HCT116 (cell line): ENCODE results near the gene UMOD. TPM values are rescaled to one million over a fixed set of nuclear protein-coding genes. Genes with fewer than 3 reads are reported as not detected.
A peak's percentile ranks its signal among the peaks of the same experiment; 100 is the strongest.

Experiments
- ATAC-seq: fragments of 200-7000 bp; cut with Tn5 transposase; 2 replicates; pipeline ENCODE4 v1.9.1; 2020; ENCODE audit warnings: mild to moderate bottlenecking, moderate library complexity
- BruUV-seq: library from RNA; stranded (reverse); fragments of 400-500 nt; replicated peaks from 2 replicates; lab custom pipeline; 2021; lab: Mats Ljungman, UMichigan
- CTCF ChIA-PET: fragments of 300-600 bp; sonication (Branson Sonifier 250); formaldehyde crosslinking; loops from one replicate; lab custom pipeline; 2021; ENCODE audit warnings: antibody characterized with exemption; lab: Charles Lee
- POLR2A ChIA-PET: fragments of 300-600, 350-600 bp; sonication (Branson Sonifier 250); formaldehyde crosslinking; loops from one replicate; lab custom pipeline; 2021; ENCODE audit warnings: antibody characterized with exemption; lab: Charles Lee
- RAD21 ChIA-PET, 2 experiments: fragments of 300-600 bp; sonication (Branson Sonifier 250); formaldehyde crosslinking; loops; one replicate each; lab custom pipeline; 2023; ENCODE audit warnings: low total read pairs in 2 of 2; ENCODE audit not compliant: uncharacterized antibody in 2 of 2, unreplicated experiment in 2 of 2, low non-redundant PET in 1 of 2; lab: Charles Lee
- DNase-seq: peaks from one replicate; pipeline ENCODE4 v3.0.0-alpha.2; 2010; ENCODE audit warnings: low read depth, low spot score
- H2AFZ ChIP-seq: fragments of 200-600 bp; shearing (Covaris generic), sonication (generic); 2 replicates; pipeline ENCODE4 v1.6.1; 2017; ENCODE audit warnings: low read depth, mixed run types, mixed read lengths, antibody characterized with exemption, low read length; ENCODE audit not compliant: poor library complexity, severe bottlenecking
- H3K27ac ChIP-seq: 2 replicates; pipeline ENCODE4 v1.5.1; 2012; ENCODE audit warnings: low read depth, low read length
- H3K27me3 ChIP-seq: fragments of 200-600 bp; sonication (generic); 2 replicates; pipeline ENCODE4 v1.6.1; 2016; ENCODE audit warnings: mixed run types, low read length, mixed read lengths; ENCODE audit not compliant: insufficient read depth
- H3K36me3 ChIP-seq, 2 experiments: fragments of 200-500 bp in 1 of 2; fragments of 200-600 bp in 1 of 2; sonication (Bioruptor generic) in 1 of 2; sonication (generic) in 1 of 2; 2 replicates each; pipeline versions ENCODE4 v1.5.1 to v1.6.1; 2014 to 2016; ENCODE audit warnings: low read length in 2 of 2, inconsistent platforms in 1 of 2, mixed read lengths in 1 of 2, mixed run types in 1 of 2; ENCODE audit not compliant: insufficient read depth in 2 of 2, control insufficient read depth in 1 of 2
- H3K4me1 ChIP-seq, 2 experiments: fragments of 200-600 bp in 1 of 2; sonication (generic) in 1 of 2; 2 replicates each; pipeline versions ENCODE4 v1.5.1 to v1.6.1; 2012 to 2017; ENCODE audit warnings: low read length in 2 of 2, inconsistent platforms in 1 of 2, mild to moderate bottlenecking in 1 of 2, mixed read lengths in 1 of 2, mixed run types in 1 of 2, moderate library complexity in 1 of 2; ENCODE audit not compliant: insufficient read depth in 2 of 2, control insufficient read depth in 1 of 2
- H3K4me2 ChIP-seq: fragments of 200-600 bp; sonication (generic); 2 replicates; pipeline ENCODE4 v1.6.1; 2017; ENCODE audit warnings: mixed run types, low read length, mixed read lengths
- H3K4me3 ChIP-seq, 2 experiments: fragments of 200-600 bp in 1 of 2; sonication (generic) in 1 of 2; replicated peaks in 1 of 2; 2 replicates each; pipeline ENCODE4 v1.5.1; 2011 to 2016; ENCODE audit warnings: low read length in 2 of 2, control low read depth in 1 of 2, low read depth in 1 of 2, mild to moderate bottlenecking in 1 of 2, mixed read lengths in 1 of 2, mixed run types in 1 of 2
- H3K79me2 ChIP-seq: fragments of 200-600 bp; sonication (generic); 2 replicates; pipeline ENCODE4 v1.6.1; 2017; ENCODE audit warnings: mild to moderate bottlenecking, mixed run types, low read length, moderate library complexity, mixed read lengths; ENCODE audit not compliant: insufficient read depth
- H3K9ac ChIP-seq: fragments of 200-600 bp; sonication (generic); 2 replicates; pipeline ENCODE4 v1.6.1; 2016; ENCODE audit warnings: low read length, mixed read lengths
- H3K9me2 ChIP-seq: fragments of 200-600 bp; sonication (generic), shearing (Covaris generic); 2 replicates; pipeline ENCODE4 v1.6.1; 2017; ENCODE audit warnings: mixed run types, mild to moderate bottlenecking, moderate library complexity; ENCODE audit not compliant: insufficient read depth
- H3K9me3 ChIP-seq, 2 experiments: fragments of 200-500 bp in 1 of 2; fragments of 200-600 bp in 1 of 2; sonication (Bioruptor generic) in 1 of 2; sonication (generic) in 1 of 2; 2 replicates each; pipeline ENCODE4 v1.6.1; 2014 to 2017; ENCODE audit warnings: low read length in 2 of 2, mixed read lengths in 2 of 2, inconsistent platforms in 1 of 2, low read depth in 1 of 2, mild to moderate bottlenecking in 1 of 2, mixed run types in 1 of 2, moderate library complexity in 1 of 2; ENCODE audit not compliant: control insufficient read depth in 1 of 2, insufficient read depth in 1 of 2
- H4K20me1 ChIP-seq: fragments of 200-600 bp; sonication (generic), shearing (Covaris generic); 2 replicates; pipeline ENCODE4 v1.6.1; 2017; ENCODE audit warnings: mixed run types, mild to moderate bottlenecking, moderate library complexity; ENCODE audit not compliant: insufficient read depth
- CTCF ChIP-seq, 3 experiments: fragments of 200-600 bp in 1 of 3; sonication (generic) in 1 of 3; IDR thresholded peaks in 2 of 3; conservative IDR thresholded peaks in 1 of 3; 2 replicates each; pipeline ENCODE4 v1.5.1; 2012 to 2017; ENCODE audit warnings: low read depth in 2 of 3, low read length in 2 of 3, antibody characterized with exemption in 1 of 3, borderline replicate concordance in 1 of 3, control low read depth in 1 of 3, mild to moderate bottlenecking in 1 of 3, mixed read lengths in 1 of 3, mixed run types in 1 of 3, moderate library complexity in 1 of 3; ENCODE audit not compliant: insufficient read depth in 1 of 3
- EZH2phosphoT487 ChIP-seq: fragments of 200-600 bp; IDR thresholded peaks from 2 replicates; pipeline ENCODE4 v1.6.1; 2018; ENCODE audit warnings: antibody characterized with exemption, borderline replicate concordance
- FOSL1 ChIP-seq: IDR thresholded peaks from 2 replicates; pipeline ENCODE4 v1.6.1; 2012; ENCODE audit warnings: low read depth
- JUND ChIP-seq: IDR thresholded peaks from 2 replicates; pipeline ENCODE4 v1.6.1; 2012
- RAD21 ChIP-seq: IDR thresholded peaks from 2 replicates; pipeline ENCODE4 v1.6.1; 2012; ENCODE audit warnings: low read depth, mild to moderate bottlenecking
- SIN3A ChIP-seq: IDR thresholded peaks from 2 replicates; pipeline ENCODE4 v1.6.1; 2012; ENCODE audit warnings: low read depth
- SRF ChIP-seq: IDR thresholded peaks from 2 replicates; pipeline ENCODE4 v1.6.1; 2012; ENCODE audit warnings: low read depth
- ZFX ChIP-seq: fragments of 450-650 bp; IDR thresholded peaks from 2 replicates; pipeline ENCODE4 v1.6.1; 2017
- intact Hi-C: fragments of 100-400 bp; cut with micrococcal nuclease; formaldehyde crosslinking; loops from 2 replicates; pipeline ENCODE4 v1.10.0; 2022
- total RNA-seq: library from RNA; stranded (reverse); gene quantifications from one replicate; pipeline ENCODE4 v1.2.1, GENCODE V29; 2021; ENCODE audit not compliant: unreplicated experiment
- TF ChIP-seq, protein P1 (sequence below): IDR thresholded peaks from 2 replicates; pipeline ENCODE4 v1.6.1; 2012
- TF ChIP-seq, protein P2 (sequence below): IDR thresholded peaks from 2 replicates; pipeline ENCODE4 v1.6.1; 2012

Gene UMOD
- total RNA-seq, 1 experiment from 2014 or later: not detected

DNA sequence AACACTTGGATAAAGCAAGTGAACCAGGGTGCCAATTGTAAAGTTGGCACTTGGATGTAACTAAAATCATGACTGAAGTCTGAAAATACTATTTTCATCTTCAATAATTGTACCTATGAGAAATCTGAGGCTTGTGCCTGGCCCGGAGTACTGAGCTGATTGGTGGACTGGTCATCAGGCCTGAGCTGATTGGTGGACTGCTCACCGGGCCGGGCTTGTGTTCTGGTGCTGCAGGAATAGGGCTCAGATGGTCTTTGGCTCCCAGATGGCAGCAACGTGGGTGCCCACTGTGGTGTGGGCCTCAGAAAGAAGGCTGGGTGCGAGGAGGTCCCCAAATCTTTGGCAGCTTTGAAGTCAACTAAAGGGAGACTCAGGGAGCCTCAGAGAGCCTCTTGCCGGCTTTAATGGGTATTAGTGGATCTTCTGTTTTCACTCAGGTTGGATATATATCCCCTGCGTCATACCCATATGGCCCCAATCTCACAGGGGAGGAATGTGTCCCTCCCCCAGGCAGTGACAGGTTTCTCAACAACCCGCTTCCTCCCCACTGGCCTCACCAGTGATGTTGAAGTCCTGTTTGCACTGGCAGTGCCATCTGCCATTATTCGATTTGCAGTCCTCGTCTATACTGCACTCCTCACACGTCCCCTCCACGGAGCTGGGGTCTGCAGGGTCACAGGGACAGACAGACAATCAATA lies 4.7 kb downstream of the UMOD start:
- H3K4me3 ChIP-seq: no peak overlapping the region
- H3K4me1 ChIP-seq: no peaks in the 10 kb centered on the region
- CTCF ChIA-PET: interaction anchor here (0.7 kb wide), 1 partner anchor 38 kb away, joined by 3 read pairs; no protein-coding TSS in a partner anchor
- no peaks in the 10 kb centered on the region for H4K20me1 ChIP-seq
- no peak overlapping the region for H2AFZ ChIP-seq
- RAD21 ChIA-PET: no interaction called here
- no peak overlapping the region for H3K4me2 ChIP-seq
- no peaks in the 10 kb centered on the region for H3K9me3 ChIP-seq
- TF ChIP-seq FOSL1 (no peak), SIN3A (no peak), EZH2phosphoT487 (no peak), ZFX (no peak), SRF (no peak), JUND (no peak), CTCF (IDR thresholded peaks at IDR 0.05 in 2 of 3, conservative IDR thresholded peaks at IDR 0.05 in 1 of 3; ENCODE audit: borderline replicate concordance in 1 of 3, insufficient read depth in 1 of 3, low read depth in 2 of 3, low read length in 2 of 3) (no peak), RAD21 (no peak)
- TF ChIP-seq, protein P1, sequence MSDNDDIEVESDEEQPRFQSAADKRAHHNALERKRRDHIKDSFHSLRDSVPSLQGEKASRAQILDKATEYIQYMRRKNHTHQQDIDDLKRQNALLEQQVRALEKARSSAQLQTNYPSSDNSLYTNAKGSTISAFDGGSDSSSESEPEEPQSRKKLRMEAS: no peak
- TF ChIP-seq, protein P2, sequence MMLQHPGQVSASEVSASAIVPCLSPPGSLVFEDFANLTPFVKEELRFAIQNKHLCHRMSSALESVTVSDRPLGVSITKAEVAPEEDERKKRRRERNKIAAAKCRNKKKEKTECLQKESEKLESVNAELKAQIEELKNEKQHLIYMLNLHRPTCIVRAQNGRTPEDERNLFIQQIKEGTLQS: no peak
- POLR2A ChIA-PET: no interaction called here
- BruUV-seq: no TSS peak
- no peaks in the 10 kb centered on the region for H3K79me2 ChIP-seq
- no peak overlapping the region for H3K27ac ChIP-seq
- peaks cover 21% of the 10 kb centered on the region for H3K27me3 ChIP-seq
- intact Hi-C loops: no loop called here
- no peaks in the 10 kb centered on the region for H3K9me2 ChIP-seq
- no peak overlapping the region for H3K9ac ChIP-seq
- DNase-seq (no peak), ATAC-seq (peak; percentile 62)
- no peaks in the 10 kb centered on the region for H3K36me3 ChIP-seq
